Transverse colon (tissue), 4 donors: ENCODE data around the gene ECHS1. TPM values are rescaled to one million over a fixed set of nuclear protein-coding genes. Genes with fewer than 3 reads are reported as not detected.

Experiments
- DNase-seq: peaks from one replicate; pipeline ENCODE4 v3.0.0-alpha.2; 2019
- H3K27ac ChIP-seq, 4 donors: fragments of 200-600 bp; sonication (generic); 2 replicates each; pipeline ENCODE4 v1.5.1; 2016 to 2018; ENCODE audit warnings: inconsistent platforms in 4 of 4
- H3K27me3 ChIP-seq: fragments of 200-600 bp; sonication (generic); 2 replicates; pipeline ENCODE4 v1.5.1; 2017; ENCODE audit warnings: inconsistent platforms
- H3K36me3 ChIP-seq, 4 donors: fragments of 200-600 bp; sonication (generic); 2 replicates each; pipeline ENCODE4 v1.5.1; 2017 to 2019; ENCODE audit warnings: inconsistent platforms in 4 of 4
- H3K4me1 ChIP-seq, 4 donors: fragments of 200-600 bp; sonication (generic); 2 replicates each; pipeline ENCODE4 v1.5.1; 2017 to 2020; ENCODE audit warnings: inconsistent platforms in 4 of 4
- H3K4me3 ChIP-seq, 4 donors: fragments of 200-600 bp; sonication (generic); 1 replicate in 1 of 4; 2 replicates in 3 of 4; pipeline versions ENCODE4 v1.5.1 to v1.6.1; 2017 to 2019; ENCODE audit warnings: inconsistent platforms in 4 of 4
- H3K9me3 ChIP-seq, 2 donors: fragments of 200-600 bp; sonication (generic); 2 replicates each; pipeline ENCODE4 v1.5.1; 2017 to 2019; ENCODE audit warnings: inconsistent platforms in 2 of 2
- CTCF ChIP-seq, 5 experiments: fragments of 200-600 bp in 3 of 5; fragments of 450-650 bp in 2 of 5; sonication (generic) in 3 of 5; IDR thresholded peaks; 1 replicate in 2 of 5; 2 replicates in 3 of 5; pipeline ENCODE4 v1.5.1; 2016 to 2017; ENCODE audit warnings: antibody characterized with exemption in 5 of 5, inconsistent platforms in 3 of 5, mild to moderate bottlenecking in 2 of 5, moderate library complexity in 1 of 5
- EP300 ChIP-seq: sonication (generic); formaldehyde crosslinking; IDR thresholded peaks from one replicate; pipeline ENCODE4 v1.6.1; 2017; ENCODE audit warnings: antibody characterized with exemption, low read depth
- POLR2A ChIP-seq: fragments of 450-650 bp; IDR thresholded peaks from one replicate; pipeline ENCODE4 v1.6.1; 2016; ENCODE audit warnings: antibody characterized with exemption, mild to moderate bottlenecking, moderate library complexity
- POLR2AphosphoS5 ChIP-seq, 3 donors: sonication (generic); formaldehyde crosslinking; IDR thresholded peaks; one replicate each; pipeline ENCODE4 v1.6.1; 2016; ENCODE audit warnings: antibody characterized with exemption in 3 of 3
- WGBS, 2 donors: methylation state at CpG; one replicate each; pipeline ENCODE4 v1.1.5; 2018; ENCODE audit warnings: low coverage in 1 of 2; 5-methylcytosine and 5-hydroxymethylcytosine counted together
- in situ Hi-C, 4 donors: fragments of 200-750 bp; cut with MboI; loops; one replicate each; pipeline versions ENCODE4 v1.15.0 to v1.15.1; 2017; ENCODE audit warnings: low sequenced_read_pairs in 3 of 4, low pct_ligation_motif_present in 1 of 4, low pct_unique_long_range_greater_than_20kb in 1 of 4
- intact Hi-C: fragments of 100-400 bp; cut with DNase I; formaldehyde crosslinking; loops from one replicate; pipeline ENCODE4 v1.15.1; 2023; ENCODE audit warnings: low total_unique reads
- total RNA-seq, 4 donors: library from RNA; depleted of rRNA; stranded (reverse); fragments of >200 nt; gene quantifications; one replicate each; pipeline ENCODE4 v1.1.0, GENCODE V29; 2016

The ECHS1 gene
- total RNA-seq, 4 donors from 2014 or later, result 48.3 to 165 (median 120) TPM

GRCh38 chr10:133397938-133398337 lies 24.8 kb upstream of the ECHS1 start:
- Histone ChIP-seq H3K36me3 (peaks cover 0 to 37% (median 5%) of the 10 kb centered on the region in 4 donors), H3K9me3 (no peaks in the 10 kb centered on the region), H3K4me3 (no peak overlapping the region), H3K4me1 (peaks cover 5 to 17% (median 8%) of the 10 kb centered on the region in 4 donors), H3K27ac (no peak overlapping the region), H3K27me3 (no peaks in the 10 kb centered on the region)
- WGBS, 2 donors, result 98 to 100% methylated on average over 5 to 7 of the region's 7 CpGs
- TF ChIP-seq CTCF (IDR thresholded peaks at IDR 0.05) (no peak), EP300 (no peak), POLR2AphosphoS5 (IDR thresholded peaks at IDR 0.05) (no peak), POLR2A (no peak)
- in situ Hi-C loops, result no loop called here
- intact Hi-C loops, result no loop called here
- no peak for DNase-seq

- intact Hi-C loops (no loop called here), in situ Hi-C loops (no loop called here)
- no peaks in the 10 kb centered on the region for H3K9me3 ChIP-seq
- peaks cover 5 to 16% (median 8%) of the 10 kb centered on the region in 4 donors for H3K4me1 ChIP-seq
- DNase-seq, result no peak
- 91 to 92% methylated on average over 6 to 19 of the region's 19 CpGs for WGBS, 2 donors
- H3K4me3 ChIP-seq, result no peak overlapping the region
- no peak overlapping the region for H3K27ac ChIP-seq
- H3K36me3 ChIP-seq, result peaks cover 0 to 23% (median 5%) of the 10 kb centered on the region in 4 donors
- TF ChIP-seq POLR2A (no peak), CTCF (IDR thresholded peaks at IDR 0.05) (no peak)
- no peaks in the 10 kb centered on the region for H3K27me3 ChIP-seq
Observed at GRCh38 chr10:133396035-133396624, 23.0 kb upstream of the ECHS1 start.

GRCh38 chr10:133394801-133395221 lies 21.7 kb upstream of the ECHS1 start:
- peaks cover 5 to 16% (median 8%) of the 10 kb centered on the region in 4 donors for H3K4me1 ChIP-seq
- peak overlapping the region; percentile 88 to 91 (median 90) for H3K27ac ChIP-seq
- TF ChIP-seq EP300 (no peak), POLR2AphosphoS5 (IDR thresholded peaks at IDR 0.05) (no peak), CTCF (IDR thresholded peaks at IDR 0.05) (no peak), POLR2A (no peak)
- in situ Hi-C loops (no loop called here), intact Hi-C loops (no loop called here)
- peaks cover 0 to 13% (median 5%) of the 10 kb centered on the region in 4 donors for H3K36me3 ChIP-seq
- WGBS, 2 donors, result 24% methylated on average over 21 of the region's 21 CpGs; no CpG with 5 or more reads in 1 of the 2 donors
- no peaks in the 10 kb centered on the region for H3K27me3 ChIP-seq
- no peak for DNase-seq
- no peaks in the 10 kb centered on the region for H3K9me3 ChIP-seq
- H3K4me3 ChIP-seq, result peak overlapping the region; percentile 65 to 93 (median 78)

GRCh38 chr10:133394064-133394663 lies 21.0 kb upstream of the ECHS1 start, which contains the start of gene MTG1:
Gene MTG1 (plus strand): TSS chr10:133394157. CDS start chr10:133394221, 64 bp downstream.
- TF ChIP-seq EP300 (no peak), CTCF (IDR thresholded peaks at IDR 0.05) (peak in 4 of 5 experiments; percentile 25 to 60 (median 28)), POLR2A (peak; percentile 78), POLR2AphosphoS5 (IDR thresholded peaks at IDR 0.05) (peak; percentile 84 to 94 (median 87))
- intact Hi-C loops (no loop called here), in situ Hi-C loops (no loop called here)
- Histone ChIP-seq H3K4me3 (peak within 1 kb of the TSS; percentile 65 to 93 (median 78)), H3K4me1 (peaks cover 5 to 16% (median 8%) of the 10 kb centered on the region in 4 donors), H3K27ac (peak within 1 kb of the TSS; percentile 88 to 91 (median 90)), H3K27me3 (no peaks in the 10 kb centered on the region), H3K36me3 (peaks cover 0 to 8% (median 3%) of the 10 kb centered on the region in 4 donors), H3K9me3 (no peaks in the 10 kb centered on the region)
- 0 to 1% methylated on average over 1 to 56 of the region's 69 CpGs for WGBS, 2 donors
- peak; percentile 97 for DNase-seq
